WTC11 (cell line): ENCODE measurements around the gene CDK3. TPM values are rescaled to one million over a fixed set of nuclear protein-coding genes. Genes with fewer than 3 reads are reported as not detected.

Experiments
- ATAC-seq: fragments of 200-7000 bp; cut with Tn5 transposase; 2 replicates; pipeline ENCODE4 v1.10.0; 2021; ENCODE audit warnings: mild to moderate bottlenecking, moderate library complexity
- CTCF ChIA-PET: fragments of 300-600 bp; sonication (Branson Sonifier 250); formaldehyde crosslinking; loops from one replicate; lab custom pipeline; 2021; ENCODE audit warnings: antibody characterized with exemption; lab: Charles Lee
- POLR2A ChIA-PET: fragments of 350-600 bp; sonication (Branson Sonifier 250); formaldehyde crosslinking; loops from one replicate; lab custom pipeline; 2021; ENCODE audit warnings: antibody characterized with exemption; lab: Charles Lee
- DNase-seq: peaks from one replicate; pipeline ENCODE4 v3.0.0; 2021; ENCODE audit warnings: low spot score
- H3K27ac Mint-ChIP-seq: 2 replicates; pipeline ENCODE4 v1.8.0; 2021; ENCODE audit warnings: mixed read lengths
- H3K27me3 Mint-ChIP-seq: 2 replicates; pipeline ENCODE4 v1.8.0; 2021; ENCODE audit warnings: low read depth, mild to moderate bottlenecking, moderate library complexity, mixed read lengths
- H3K36me3 Mint-ChIP-seq: 2 replicates; pipeline ENCODE4 v1.8.0; 2021; ENCODE audit warnings: mixed read lengths
- H3K4me1 Mint-ChIP-seq: 2 replicates; pipeline ENCODE4 v1.8.0; 2022; ENCODE audit warnings: mixed read lengths
- H3K4me3 Mint-ChIP-seq: 2 replicates; pipeline ENCODE4 v1.8.0; 2021; ENCODE audit warnings: mild to moderate bottlenecking, moderate library complexity, mixed read lengths
- H3K9me3 Mint-ChIP-seq: 2 replicates; pipeline ENCODE4 v1.8.0; 2021; ENCODE audit warnings: mixed read lengths
- ATF1 ChIP-seq: sonication (generic); formaldehyde crosslinking; IDR thresholded peaks from 2 replicates; pipeline ENCODE4 v1.8.1; 2023; ENCODE audit warnings: mild to moderate bottlenecking, moderate library complexity, missing genetic modification reagents
- CBFB ChIP-seq: sonication (generic); formaldehyde crosslinking; IDR thresholded peaks from 2 replicates; pipeline ENCODE4 v1.8.1; 2022; ENCODE audit warnings: mild to moderate bottlenecking, low read depth, missing genetic modification reagents
- CREB1 ChIP-seq: sonication (generic); formaldehyde crosslinking; IDR thresholded peaks from 2 replicates; pipeline ENCODE4 v1.8.0; 2023; ENCODE audit warnings: mild to moderate bottlenecking, missing genetic modification reagents
- GRHL2 ChIP-seq: fragments of 250-450 bp; sonication (Bioruptor Pico); IDR thresholded peaks from 2 replicates; pipeline ENCODE4 v1.8.0; 2022; ENCODE audit warnings: mild to moderate bottlenecking, moderate library complexity; ENCODE audit not compliant: insufficient replicate concordance, severe bottlenecking
- MYBL2 ChIP-seq: sonication (generic); formaldehyde crosslinking; IDR thresholded peaks from 2 replicates; pipeline ENCODE4 v1.8.1; 2023; ENCODE audit warnings: mild to moderate bottlenecking, moderate library complexity, missing genetic modification reagents
- NFATC4 ChIP-seq: fragments of 250-450 bp; sonication (Bioruptor Pico); IDR thresholded peaks from 2 replicates; pipeline ENCODE4 v1.9.0; 2021; ENCODE audit warnings: mild to moderate bottlenecking
- NFE2L1 ChIP-seq: sonication (generic); formaldehyde crosslinking; IDR thresholded peaks from 2 replicates; pipeline ENCODE4 v1.8.1; 2023; ENCODE audit warnings: missing genetic modification reagents
- RELA ChIP-seq: sonication (generic); formaldehyde crosslinking; IDR thresholded peaks from 2 replicates; pipeline ENCODE4 v1.8.1; 2022; ENCODE audit warnings: missing genetic modification reagents, mild to moderate bottlenecking, borderline replicate concordance
- SMAD4 ChIP-seq: sonication (generic); formaldehyde crosslinking; IDR thresholded peaks from 2 replicates; pipeline ENCODE4 v1.8.0; 2022; ENCODE audit warnings: mild to moderate bottlenecking, missing genetic modification reagents
- TP53 ChIP-seq: sonication (generic); formaldehyde crosslinking; IDR thresholded peaks from 2 replicates; pipeline ENCODE4 v1.8.1; 2023; ENCODE audit warnings: mild to moderate bottlenecking, missing genetic modification reagents
- ZNF317 ChIP-seq: sonication (generic); formaldehyde crosslinking; IDR thresholded peaks from 2 replicates; pipeline ENCODE4 v1.8.1; 2023; ENCODE audit warnings: low read depth, mild to moderate bottlenecking, moderate library complexity, missing genetic modification reagents, borderline replicate concordance
- total RNA-seq: library from RNA; stranded (reverse); gene quantifications from 3 replicates; pipeline ENCODE4 v1.2.3, GENCODE V29; 2021
- TF ChIP-seq, protein P1 (sequence below): fragments of 250-450 bp; sonication (Bioruptor Pico); IDR thresholded peaks from 2 replicates; pipeline ENCODE4 v2.1.2; 2022; ENCODE audit warnings: mild to moderate bottlenecking, moderate library complexity
- TF ChIP-seq, protein P2 (sequence below): sonication (generic); formaldehyde crosslinking; conservative IDR thresholded peaks from 2 replicates; pipeline ENCODE4 v1.8.1; 2022; ENCODE audit warnings: mild to moderate bottlenecking, missing genetic modification reagents
- TF ChIP-seq, protein P3 (sequence below): sonication (generic); formaldehyde crosslinking; IDR thresholded peaks from 2 replicates; pipeline ENCODE4 v1.8.1; 2022; ENCODE audit warnings: low read depth, mild to moderate bottlenecking, moderate library complexity, missing genetic modification reagents, borderline replicate concordance
- TF ChIP-seq, protein P4 (sequence below): fragments of 250-450 bp; sonication (Bioruptor Pico); IDR thresholded peaks from 2 replicates; pipeline ENCODE4 v1.8.0; 2021; ENCODE audit warnings: mild to moderate bottlenecking
- TF ChIP-seq, protein P5 (sequence below): sonication (generic); formaldehyde crosslinking; IDR thresholded peaks from 2 replicates; pipeline ENCODE4 v1.8.1; 2022; ENCODE audit warnings: missing genetic modification reagents, borderline replicate concordance
- TF ChIP-seq, protein P6 (sequence below): sonication (generic); formaldehyde crosslinking; IDR thresholded peaks from 2 replicates; pipeline ENCODE4 v1.8.1; 2023; ENCODE audit warnings: mild to moderate bottlenecking, missing genetic modification reagents, moderate library complexity
- TF ChIP-seq, protein P7 (sequence below): sonication (generic); formaldehyde crosslinking; IDR thresholded peaks from 2 replicates; pipeline ENCODE4 v1.8.1; 2022; ENCODE audit warnings: low read depth, missing genetic modification reagents, borderline replicate concordance
- TF ChIP-seq, protein P8 (sequence below): sonication (generic); formaldehyde crosslinking; IDR thresholded peaks from 2 replicates; pipeline ENCODE4 v1.8.1; 2023; ENCODE audit warnings: mild to moderate bottlenecking, moderate library complexity, missing genetic modification reagents

Gene CDK3
- total RNA-seq, 1 experiment from 2014 or later = 9.5 TPM

DNA sequence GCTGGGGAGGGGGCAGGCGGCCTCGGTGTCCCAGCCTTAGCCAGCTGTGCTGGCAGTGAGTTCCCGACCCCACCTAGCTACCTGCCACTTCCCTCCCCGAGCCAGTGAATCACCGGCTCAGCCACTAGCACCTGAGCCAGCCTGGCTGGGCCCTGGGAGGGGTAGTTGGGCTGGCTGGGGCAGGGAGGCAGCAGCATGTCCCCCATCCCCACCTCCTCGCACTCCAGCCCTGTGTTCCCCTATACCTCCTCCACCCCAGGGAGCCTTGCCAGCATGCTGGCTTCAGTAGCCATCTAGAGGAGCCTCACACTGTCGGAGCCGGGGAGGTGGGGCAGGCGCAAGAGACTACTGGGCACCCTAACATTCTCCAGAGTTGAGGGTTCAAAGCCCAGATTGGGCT is 23.7 kb downstream of the CDK3 start:
- DNase-seq (no peak), ATAC-seq (no peak)
- ChIA-PET CTCF (interaction anchor here (0.7 to 1.5 kb wide), 3 partner anchors 10 to 19 kb away, joined by 3 to 9 read pairs (median 3); no protein-coding TSS in a partner anchor), POLR2A (no interaction called here)
- Mint-ChIP-seq H3K4me1 (peaks cover 12% of the 10 kb centered on the region), H3K9me3 (no peaks in the 10 kb centered on the region), H3K27me3 (no peaks in the 10 kb centered on the region), H3K27ac (no peak overlapping the region), H3K36me3 (no peaks in the 10 kb centered on the region), H3K4me3 (no peak overlapping the region)
- TF ChIP-seq ATF1 (CRISPR knock-in tag) (no peak), RELA (no peak)
- TF ChIP-seq, protein P1, sequence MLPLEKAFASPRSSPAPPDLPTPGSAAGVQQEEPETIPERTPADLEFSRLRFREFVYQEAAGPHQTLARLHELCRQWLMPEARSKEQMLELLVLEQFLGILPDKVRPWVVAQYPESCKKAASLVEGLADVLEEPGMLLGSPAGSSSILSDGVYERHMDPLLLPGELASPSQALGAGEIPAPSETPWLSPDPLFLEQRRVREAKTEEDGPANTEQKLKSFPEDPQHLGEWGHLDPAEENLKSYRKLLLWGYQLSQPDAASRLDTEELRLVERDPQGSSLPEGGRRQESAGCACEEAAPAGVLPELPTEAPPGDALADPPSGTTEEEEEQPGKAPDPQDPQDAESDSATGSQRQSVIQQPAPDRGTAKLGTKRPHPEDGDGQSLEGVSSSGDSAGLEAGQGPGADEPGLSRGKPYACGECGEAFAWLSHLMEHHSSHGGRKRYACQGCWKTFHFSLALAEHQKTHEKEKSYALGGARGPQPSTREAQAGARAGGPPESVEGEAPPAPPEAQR (CRISPR knock-in tag) = no peak
- TF ChIP-seq, protein P2, sequence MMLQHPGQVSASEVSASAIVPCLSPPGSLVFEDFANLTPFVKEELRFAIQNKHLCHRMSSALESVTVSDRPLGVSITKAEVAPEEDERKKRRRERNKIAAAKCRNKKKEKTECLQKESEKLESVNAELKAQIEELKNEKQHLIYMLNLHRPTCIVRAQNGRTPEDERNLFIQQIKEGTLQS = no peak
- TF ChIP-seq, protein P3, sequence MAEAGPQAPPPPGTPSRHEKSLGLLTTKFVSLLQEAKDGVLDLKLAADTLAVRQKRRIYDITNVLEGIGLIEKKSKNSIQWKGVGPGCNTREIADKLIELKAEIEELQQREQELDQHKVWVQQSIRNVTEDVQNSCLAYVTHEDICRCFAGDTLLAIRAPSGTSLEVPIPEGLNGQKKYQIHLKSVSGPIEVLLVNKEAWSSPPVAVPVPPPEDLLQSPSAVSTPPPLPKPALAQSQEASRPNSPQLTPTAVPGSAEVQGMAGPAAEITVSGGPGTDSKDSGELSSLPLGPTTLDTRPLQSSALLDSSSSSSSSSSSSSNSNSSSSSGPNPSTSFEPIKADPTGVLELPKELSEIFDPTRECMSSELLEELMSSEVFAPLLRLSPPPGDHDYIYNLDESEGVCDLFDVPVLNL = no peak

DNA sequence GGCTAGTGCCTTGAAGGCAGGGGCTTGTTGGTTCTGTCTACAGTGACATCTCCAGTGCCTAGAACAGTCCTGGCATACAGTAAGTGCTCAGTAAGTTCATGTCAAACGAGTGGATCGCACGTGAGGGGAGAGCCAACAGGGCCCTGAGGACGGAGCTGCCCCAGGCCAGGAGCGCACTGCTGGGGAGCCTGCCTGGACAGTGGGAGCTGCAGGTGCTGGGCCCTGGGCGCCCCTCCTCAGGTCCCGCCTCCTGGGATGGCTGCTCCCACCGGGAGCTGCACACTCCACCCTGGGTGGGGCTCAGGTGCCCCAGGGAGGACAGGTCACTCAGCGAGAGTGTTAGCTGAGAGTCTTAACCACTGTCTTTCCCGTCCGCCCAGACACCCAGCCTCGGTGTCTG is 24.6 kb downstream of the CDK3 start:
- Mint-ChIP-seq H3K36me3 (no peaks in the 10 kb centered on the region), H3K9me3 (no peaks in the 10 kb centered on the region), H3K27me3 (no peaks in the 10 kb centered on the region), H3K4me3 (no peak overlapping the region), H3K27ac (no peak overlapping the region), H3K4me1 (peaks cover 20% of the 10 kb centered on the region)
- no peak for TF ChIP-seq NFE2L1 (CRISPR knock-in tag)
- TF ChIP-seq GRHL2 = no peak
- TF ChIP-seq, protein P4, sequence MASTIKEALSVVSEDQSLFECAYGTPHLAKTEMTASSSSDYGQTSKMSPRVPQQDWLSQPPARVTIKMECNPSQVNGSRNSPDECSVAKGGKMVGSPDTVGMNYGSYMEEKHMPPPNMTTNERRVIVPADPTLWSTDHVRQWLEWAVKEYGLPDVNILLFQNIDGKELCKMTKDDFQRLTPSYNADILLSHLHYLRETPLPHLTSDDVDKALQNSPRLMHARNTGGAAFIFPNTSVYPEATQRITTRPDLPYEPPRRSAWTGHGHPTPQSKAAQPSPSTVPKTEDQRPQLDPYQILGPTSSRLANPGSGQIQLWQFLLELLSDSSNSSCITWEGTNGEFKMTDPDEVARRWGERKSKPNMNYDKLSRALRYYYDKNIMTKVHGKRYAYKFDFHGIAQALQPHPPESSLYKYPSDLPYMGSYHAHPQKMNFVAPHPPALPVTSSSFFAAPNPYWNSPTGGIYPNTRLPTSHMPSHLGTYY (CRISPR knock-in tag) = no peak
- no peak for TF ChIP-seq MYBL2
- TF ChIP-seq CBFB (CRISPR knock-in tag) = no peak
- TF ChIP-seq TP53 = no peak
- TF ChIP-seq, protein P5, sequence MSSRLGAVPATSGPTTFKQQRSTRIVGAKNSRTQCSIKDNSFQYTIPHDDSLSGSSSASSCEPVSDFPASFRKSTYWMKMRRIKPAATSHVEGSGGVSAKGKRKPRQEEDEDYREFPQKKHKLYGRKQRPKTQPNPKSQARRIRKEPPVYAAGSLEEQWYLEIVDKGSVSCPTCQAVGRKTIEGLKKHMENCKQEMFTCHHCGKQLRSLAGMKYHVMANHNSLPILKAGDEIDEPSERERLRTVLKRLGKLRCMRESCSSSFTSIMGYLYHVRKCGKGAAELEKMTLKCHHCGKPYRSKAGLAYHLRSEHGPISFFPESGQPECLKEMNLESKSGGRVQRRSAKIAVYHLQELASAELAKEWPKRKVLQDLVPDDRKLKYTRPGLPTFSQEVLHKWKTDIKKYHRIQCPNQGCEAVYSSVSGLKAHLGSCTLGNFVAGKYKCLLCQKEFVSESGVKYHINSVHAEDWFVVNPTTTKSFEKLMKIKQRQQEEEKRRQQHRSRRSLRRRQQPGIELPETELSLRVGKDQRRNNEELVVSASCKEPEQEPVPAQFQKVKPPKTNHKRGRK = no peak
- ATAC-seq (no peak), DNase-seq (no peak)
- POLR2A ChIA-PET = no interaction called here
- CTCF ChIA-PET = interaction anchor here (1.2 to 1.4 kb wide), 2 partner anchors 11 to 25 kb away, joined by 4 to 11 read pairs; partner anchors contain the start of gene CDK3

DNA sequence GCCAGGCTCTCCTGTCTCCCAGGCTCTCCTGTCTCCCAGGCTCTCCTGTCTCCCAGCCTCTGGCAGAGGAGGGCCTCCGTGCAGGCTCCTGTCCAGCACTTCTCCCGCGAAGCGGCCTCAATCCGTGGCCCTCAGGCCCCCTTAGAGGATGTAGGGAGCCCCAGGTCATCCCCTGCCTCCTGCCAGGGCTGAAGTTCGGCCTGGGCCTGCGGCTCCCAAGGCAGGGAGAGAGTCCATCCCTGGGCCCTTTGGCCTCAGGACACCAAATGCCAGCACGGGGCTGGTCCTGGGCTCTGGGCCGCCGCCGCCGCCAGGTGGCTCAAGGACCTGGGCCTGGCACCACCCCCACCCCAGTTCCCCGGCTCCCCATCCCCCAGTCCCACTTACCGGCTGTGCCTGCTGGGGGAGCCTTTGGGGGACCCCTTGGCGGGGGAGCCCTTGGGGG is 26.1 kb downstream of the CDK3 start:
- CTCF ChIA-PET = interaction anchor here (0.6 to 1.4 kb wide), 4 partner anchors 12 to 165 kb away, joined by 3 to 11 read pairs (median 4); no protein-coding TSS in a partner anchor
- POLR2A ChIA-PET = no interaction called here
- Mint-ChIP-seq H3K4me1 (peaks cover 20% of the 10 kb centered on the region), H3K4me3 (no peak overlapping the region), H3K36me3 (no peaks in the 10 kb centered on the region), H3K27ac (no peak overlapping the region), H3K27me3 (no peaks in the 10 kb centered on the region), H3K9me3 (no peaks in the 10 kb centered on the region)
- ATAC-seq (no peak), DNase-seq (no peak)
- TF ChIP-seq, protein P3 = no peak
- TF ChIP-seq, protein P2 = no peak
- TF ChIP-seq, protein P6, sequence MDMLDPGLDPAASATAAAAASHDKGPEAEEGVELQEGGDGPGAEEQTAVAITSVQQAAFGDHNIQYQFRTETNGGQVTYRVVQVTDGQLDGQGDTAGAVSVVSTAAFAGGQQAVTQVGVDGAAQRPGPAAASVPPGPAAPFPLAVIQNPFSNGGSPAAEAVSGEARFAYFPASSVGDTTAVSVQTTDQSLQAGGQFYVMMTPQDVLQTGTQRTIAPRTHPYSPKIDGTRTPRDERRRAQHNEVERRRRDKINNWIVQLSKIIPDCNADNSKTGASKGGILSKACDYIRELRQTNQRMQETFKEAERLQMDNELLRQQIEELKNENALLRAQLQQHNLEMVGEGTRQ = no peak
- TF ChIP-seq CREB1 = no peak
- no peak for TF ChIP-seq NFATC4
- TF ChIP-seq, protein P7, sequence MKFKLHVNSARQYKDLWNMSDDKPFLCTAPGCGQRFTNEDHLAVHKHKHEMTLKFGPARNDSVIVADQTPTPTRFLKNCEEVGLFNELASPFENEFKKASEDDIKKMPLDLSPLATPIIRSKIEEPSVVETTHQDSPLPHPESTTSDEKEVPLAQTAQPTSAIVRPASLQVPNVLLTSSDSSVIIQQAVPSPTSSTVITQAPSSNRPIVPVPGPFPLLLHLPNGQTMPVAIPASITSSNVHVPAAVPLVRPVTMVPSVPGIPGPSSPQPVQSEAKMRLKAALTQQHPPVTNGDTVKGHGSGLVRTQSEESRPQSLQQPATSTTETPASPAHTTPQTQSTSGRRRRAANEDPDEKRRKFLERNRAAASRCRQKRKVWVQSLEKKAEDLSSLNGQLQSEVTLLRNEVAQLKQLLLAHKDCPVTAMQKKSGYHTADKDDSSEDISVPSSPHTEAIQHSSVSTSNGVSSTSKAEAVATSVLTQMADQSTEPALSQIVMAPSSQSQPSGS (CRISPR knock-in tag) = no peak
- no peak for TF ChIP-seq ZNF317 (CRISPR knock-in tag)
- no peak for TF ChIP-seq SMAD4
- TF ChIP-seq, protein P8, sequence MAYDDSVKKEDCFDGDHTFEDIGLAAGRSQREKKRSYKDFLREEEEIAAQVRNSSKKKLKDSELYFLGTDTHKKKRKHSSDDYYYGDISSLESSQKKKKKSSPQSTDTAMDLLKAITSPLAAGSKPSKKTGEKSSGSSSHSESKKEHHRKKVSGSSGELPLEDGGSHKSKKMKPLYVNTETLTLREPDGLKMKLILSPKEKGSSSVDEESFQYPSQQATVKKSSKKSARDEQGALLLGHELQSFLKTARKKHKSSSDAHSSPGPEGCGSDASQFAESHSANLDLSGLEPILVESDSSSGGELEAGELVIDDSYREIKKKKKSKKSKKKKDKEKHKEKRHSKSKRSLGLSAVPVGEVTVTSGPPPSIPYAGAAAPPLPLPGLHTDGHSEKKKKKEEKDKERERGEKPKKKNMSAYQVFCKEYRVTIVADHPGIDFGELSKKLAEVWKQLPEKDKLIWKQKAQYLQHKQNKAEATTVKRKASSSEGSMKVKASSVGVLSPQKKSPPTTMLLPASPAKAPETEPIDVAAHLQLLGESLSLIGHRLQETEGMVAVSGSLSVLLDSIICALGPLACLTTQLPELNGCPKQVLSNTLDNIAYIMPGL (CRISPR knock-in tag) = no peak
